HepG2 (cell line): ENCODE measurements around the gene AFAP1. TPM values are rescaled to one million over a fixed set of nuclear protein-coding genes. Genes with fewer than 3 reads are reported as not detected.

Experiments used
- HNF4G ChIP-seq, 2 experiments: sonication (generic) in 1 of 2; formaldehyde crosslinking in 1 of 2; IDR thresholded peaks; 2 replicates each; pipeline versions ENCODE4 v1.4.0 to v1.6.1; 2011 to 2020; ENCODE audit warnings: borderline replicate concordance in 2 of 2, low read depth in 2 of 2, mild to moderate bottlenecking in 2 of 2, low read length in 1 of 2, missing genetic modification reagents in 1 of 2, moderate library complexity in 1 of 2
- RFX5 ChIP-seq: IDR thresholded peaks from 2 replicates; pipeline ENCODE4 v1.6.1; 2011; ENCODE audit warnings: low read depth, low read length, improper control_type of control experiment
- SYNCRIP ChIP-seq: fragments of 200-400 bp; formaldehyde crosslinking; IDR thresholded peaks from 2 replicates; pipeline ENCODE4 v1.6.1; 2018; ENCODE audit warnings: mild to moderate bottlenecking, low read depth, low read length; ENCODE audit not compliant: insufficient read depth
- ZNF101 ChIP-seq: sonication (generic); formaldehyde crosslinking; IDR thresholded peaks from 2 replicates; pipeline ENCODE4 v1.4.0; 2020; ENCODE audit warnings: mild to moderate bottlenecking, low read depth, missing genetic modification reagents, borderline replicate concordance
- ZNF432 ChIP-seq: sonication (generic); formaldehyde crosslinking; IDR thresholded peaks from 2 replicates; pipeline ENCODE4 v1.5.0; 2020; ENCODE audit warnings: missing genetic modification reagents, mild to moderate bottlenecking, borderline replicate concordance
- ZSCAN12 ChIP-seq: sonication (generic); formaldehyde crosslinking; IDR thresholded peaks from 2 replicates; pipeline ENCODE4 v1.9.0; 2021; ENCODE audit warnings: mild to moderate bottlenecking, missing genetic modification reagents
- polyA plus RNA-seq, 8 experiments: library from polyadenylated mRNA; depleted of rRNA in 3 of 8; stranded (reverse) in 7 of 8; unstranded in 1 of 8; fragments of >200 nt; fragmentation: Illumina TruSeq in 4 of 8; extraction: Trizol in 4 of 8; gene quantifications; 2 replicates each; pipeline versions ENCODE4 v1.2.1 to v1.2.3, GENCODE V29; 2011 to 2016; ENCODE audit warnings: low read depth in 4 of 8, missing spikeins in 1 of 8, mixed read lengths in 1 of 8; ENCODE audit not compliant: insufficient read depth in 1 of 8
- total RNA-seq, 5 experiments: library from RNA; depleted of rRNA; stranded (reverse); fragments of >200 nt; fragmentation: Illumina TruSeq; extraction: Trizol; gene quantifications; 2 replicates each; pipeline ENCODE4 v1.2.3, GENCODE V29; 2016; ENCODE audit warnings: low read depth in 1 of 5
- TF ChIP-seq, protein P1 (sequence below), 2 experiments: fragments of 450-650 bp in 1 of 2; sonication (generic) in 1 of 2; formaldehyde crosslinking in 1 of 2; IDR thresholded peaks; 2 replicates each; pipeline versions ENCODE4 v1.6.1 to v1.8.0; 2016 to 2022; ENCODE audit warnings: antibody characterized with exemption in 1 of 2, mild to moderate bottlenecking in 1 of 2, missing genetic modification reagents in 1 of 2

The AFAP1 gene
- total and polyA plus RNA-seq, 2 of the 13 experiments (the other 11 are each of a cell fraction or from before 2014, with no cell fraction given): 2.5 TPM

DNA sequence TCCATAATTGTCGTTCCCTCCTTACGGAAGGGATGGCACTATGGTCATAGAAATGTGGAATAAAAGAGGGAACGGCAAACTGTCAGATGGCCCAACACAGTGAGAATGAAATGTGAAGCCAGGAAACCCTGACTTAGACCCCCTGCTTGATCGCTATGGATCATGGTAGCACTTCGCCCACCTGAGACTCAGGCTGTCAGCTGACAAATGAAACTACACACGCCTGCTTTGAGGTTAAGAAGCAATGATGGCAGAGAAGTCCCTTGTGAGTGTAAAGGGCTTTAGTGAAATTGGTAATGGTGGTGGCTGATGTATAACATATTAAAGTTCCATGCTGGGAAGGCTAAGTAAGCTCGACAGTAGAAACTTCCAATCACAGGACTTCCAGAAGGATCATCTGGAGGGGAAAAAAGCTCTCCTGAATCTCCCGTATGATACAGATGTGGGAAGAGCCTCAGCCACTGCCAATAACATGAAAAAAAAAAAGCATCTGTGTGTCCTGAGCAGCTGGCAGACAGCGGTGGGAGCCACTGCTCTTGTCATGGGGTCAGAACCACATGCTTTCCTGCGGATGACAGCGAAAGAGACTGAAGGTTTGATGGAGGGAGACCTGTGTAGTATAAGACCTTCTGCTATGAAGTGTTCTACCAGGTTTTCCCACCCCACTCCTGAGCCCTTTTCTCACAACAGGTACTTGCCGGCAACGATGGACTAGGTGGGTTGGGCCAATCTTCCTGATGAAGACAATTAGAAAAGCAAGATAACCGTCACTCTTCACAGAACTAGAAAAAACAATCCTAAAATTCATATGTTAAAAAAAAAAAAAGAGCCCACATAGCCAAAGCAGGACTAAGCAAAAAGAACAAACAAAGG lies 107.6 kb downstream of the AFAP1 start (continued):
- TF ChIP-seq, protein P1, sequence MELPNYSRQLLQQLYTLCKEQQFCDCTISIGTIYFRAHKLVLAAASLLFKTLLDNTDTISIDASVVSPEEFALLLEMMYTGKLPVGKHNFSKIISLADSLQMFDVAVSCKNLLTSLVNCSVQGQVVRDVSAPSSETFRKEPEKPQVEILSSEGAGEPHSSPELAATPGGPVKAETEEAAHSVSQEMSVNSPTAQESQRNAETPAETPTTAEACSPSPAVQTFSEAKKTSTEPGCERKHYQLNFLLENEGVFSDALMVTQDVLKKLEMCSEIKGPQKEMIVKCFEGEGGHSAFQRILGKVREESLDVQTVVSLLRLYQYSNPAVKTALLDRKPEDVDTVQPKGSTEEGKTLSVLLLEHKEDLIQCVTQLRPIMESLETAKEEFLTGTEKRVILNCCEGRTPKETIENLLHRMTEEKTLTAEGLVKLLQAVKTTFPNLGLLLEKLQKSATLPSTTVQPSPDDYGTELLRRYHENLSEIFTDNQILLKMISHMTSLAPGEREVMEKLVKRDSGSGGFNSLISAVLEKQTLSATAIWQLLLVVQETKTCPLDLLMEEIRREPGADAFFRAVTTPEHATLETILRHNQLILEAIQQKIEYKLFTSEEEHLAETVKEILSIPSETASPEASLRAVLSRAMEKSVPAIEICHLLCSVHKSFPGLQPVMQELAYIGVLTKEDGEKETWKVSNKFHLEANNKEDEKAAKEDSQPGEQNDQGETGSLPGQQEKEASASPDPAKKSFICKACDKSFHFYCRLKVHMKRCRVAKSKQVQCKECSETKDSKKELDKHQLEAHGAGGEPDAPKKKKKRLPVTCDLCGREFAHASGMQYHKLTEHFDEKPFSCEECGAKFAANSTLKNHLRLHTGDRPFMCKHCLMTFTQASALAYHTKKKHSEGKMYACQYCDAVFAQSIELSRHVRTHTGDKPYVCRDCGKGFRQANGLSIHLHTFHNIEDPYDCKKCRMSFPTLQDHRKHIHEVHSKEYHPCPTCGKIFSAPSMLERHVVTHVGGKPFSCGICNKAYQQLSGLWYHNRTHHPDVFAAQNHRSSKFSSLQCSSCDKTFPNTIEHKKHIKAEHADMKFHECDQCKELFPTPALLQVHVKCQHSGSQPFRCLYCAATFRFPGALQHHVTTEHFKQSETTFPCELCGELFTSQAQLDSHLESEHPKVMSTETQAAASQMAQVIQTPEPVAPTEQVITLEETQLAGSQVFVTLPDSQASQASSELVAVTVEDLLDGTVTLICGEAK (IDR thresholded peaks at IDR 0.05): no peak
- TF ChIP-seq, protein P1 (CRISPR knock-in tag; IDR thresholded peaks at IDR 0.05): no peak
- TF ChIP-seq ZNF101 (CRISPR knock-in tag): no peak
- TF ChIP-seq HNF4G (IDR thresholded peaks at IDR 0.05; ENCODE audit: borderline replicate concordance, low read depth, low read length): no peak
- no peak for TF ChIP-seq HNF4G (CRISPR knock-in tag; IDR thresholded peaks at IDR 0.05; ENCODE audit: borderline replicate concordance, low read depth)
- no peak for TF ChIP-seq ZSCAN12 (CRISPR knock-in tag)
- no peak for TF ChIP-seq RFX5
- no peak for TF ChIP-seq SYNCRIP
- no peak for TF ChIP-seq ZNF432
- TF ChIP-seq, all 625 proteins: peak for 0
